GM18907 (cell line): ENCODE data around the gene DMBX1.
A peak's percentile ranks its signal among the peaks of the same experiment; 100 is the strongest.

Source experiments
- ATAC-seq: cut with Tn5 transposase; IDR thresholded peaks from one replicate; pipeline ENCODE4 v1.9.1; 2021; ENCODE audit warnings: mild to moderate bottlenecking, moderate library complexity; ENCODE audit not compliant: unreplicated experiment

Gene DMBX1

GRCh38 chr1:46489638-46490405, at the start of gene DMBX1:
TSS of gene DMBX1 (plus strand) at chr1:46489836. CDS start at chr1:46507011, 17,175 bp downstream.
- ATAC-seq, result no peak

DNA sequence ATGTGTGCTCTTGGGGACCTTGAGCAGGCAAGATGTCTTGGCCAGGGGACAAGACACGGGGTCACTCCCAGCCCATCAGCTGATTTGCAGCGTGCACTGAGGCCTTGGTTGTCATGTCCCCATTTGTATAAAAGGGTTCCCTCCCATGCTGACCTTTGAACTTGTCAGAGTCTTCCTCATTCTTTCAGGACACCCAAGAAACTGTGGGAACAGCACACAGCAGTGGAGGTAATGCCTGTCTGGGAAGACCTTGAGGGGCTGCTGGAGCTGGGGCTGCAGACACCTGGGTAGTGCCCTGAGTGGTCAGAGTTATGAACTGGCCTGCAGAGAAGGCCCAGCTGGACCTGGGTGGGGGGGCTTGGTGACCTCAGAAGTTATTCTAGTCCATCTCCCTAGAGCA, 49.2 kb upstream of the DMBX1 start:
- no peak for ATAC-seq

- peak; percentile 73 for ATAC-seq
These were observed 47.1 kb upstream of the DMBX1 start for GRCh38 chr1:46442317-46443161.

DNA sequence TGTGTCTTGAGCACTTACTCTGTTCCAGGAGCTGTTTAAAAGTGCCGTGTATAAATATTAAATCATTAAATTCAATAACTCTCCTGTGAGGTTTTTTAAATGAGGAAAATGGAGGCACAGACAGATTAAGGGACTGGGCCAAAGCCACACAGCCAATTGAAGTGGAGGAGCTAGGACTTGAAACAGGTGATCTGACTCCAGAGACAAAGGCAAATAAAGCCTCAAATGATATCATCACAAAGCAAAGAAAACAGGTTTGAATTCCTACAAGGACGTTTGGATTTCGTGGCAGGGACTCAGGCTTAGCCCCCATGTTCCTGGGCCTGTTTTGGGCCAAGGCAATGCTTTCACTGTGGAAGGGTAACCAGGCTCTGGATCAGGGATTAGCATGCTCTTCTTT, 45.2 kb upstream of the DMBX1 start:
- ATAC-seq, result no peak

DNA sequence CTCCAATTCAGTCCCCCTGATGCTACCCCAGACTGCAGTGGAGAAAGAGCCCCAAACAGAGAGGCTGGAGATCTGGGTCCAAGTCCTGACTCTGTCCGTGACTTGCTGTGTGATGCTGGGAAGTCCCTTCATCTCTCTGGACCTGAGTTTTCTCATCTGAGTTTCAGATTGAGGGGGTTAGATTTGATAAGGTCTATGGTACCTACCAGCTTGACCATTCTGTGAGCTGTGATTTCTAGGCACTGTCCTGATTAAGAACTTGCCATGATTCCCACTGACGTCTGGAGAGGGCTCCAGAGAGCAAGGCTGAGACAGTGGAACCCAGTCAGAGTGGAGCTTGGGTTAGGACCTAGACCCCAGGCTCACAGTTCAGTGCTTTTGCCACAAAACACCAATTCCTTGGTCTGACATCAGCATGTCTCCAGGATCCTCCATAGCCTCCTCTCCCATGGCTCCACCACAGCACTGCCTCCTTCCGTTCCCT, 43.8 kb upstream of the DMBX1 start:
- ATAC-seq, result no peak

- peak; percentile 38 for ATAC-seq
These were observed 42.8 kb upstream of the DMBX1 start for GRCh38 chr1:46446646-46447498.

- ATAC-seq, result no peak
These were observed 42.0 kb upstream of the DMBX1 start for GRCh38 chr1:46447499-46448108.

- no peak for ATAC-seq
These were observed 41.3 kb upstream of the DMBX1 start for GRCh38 chr1:46448109-46448911.

GRCh38 chr1:46449223-46450159, 40.1 kb upstream of the DMBX1 start:
- ATAC-seq, result no peak

GRCh38 chr1:46450160-46450517, 39.5 kb upstream of the DMBX1 start:
- ATAC-seq, result no peak

DNA sequence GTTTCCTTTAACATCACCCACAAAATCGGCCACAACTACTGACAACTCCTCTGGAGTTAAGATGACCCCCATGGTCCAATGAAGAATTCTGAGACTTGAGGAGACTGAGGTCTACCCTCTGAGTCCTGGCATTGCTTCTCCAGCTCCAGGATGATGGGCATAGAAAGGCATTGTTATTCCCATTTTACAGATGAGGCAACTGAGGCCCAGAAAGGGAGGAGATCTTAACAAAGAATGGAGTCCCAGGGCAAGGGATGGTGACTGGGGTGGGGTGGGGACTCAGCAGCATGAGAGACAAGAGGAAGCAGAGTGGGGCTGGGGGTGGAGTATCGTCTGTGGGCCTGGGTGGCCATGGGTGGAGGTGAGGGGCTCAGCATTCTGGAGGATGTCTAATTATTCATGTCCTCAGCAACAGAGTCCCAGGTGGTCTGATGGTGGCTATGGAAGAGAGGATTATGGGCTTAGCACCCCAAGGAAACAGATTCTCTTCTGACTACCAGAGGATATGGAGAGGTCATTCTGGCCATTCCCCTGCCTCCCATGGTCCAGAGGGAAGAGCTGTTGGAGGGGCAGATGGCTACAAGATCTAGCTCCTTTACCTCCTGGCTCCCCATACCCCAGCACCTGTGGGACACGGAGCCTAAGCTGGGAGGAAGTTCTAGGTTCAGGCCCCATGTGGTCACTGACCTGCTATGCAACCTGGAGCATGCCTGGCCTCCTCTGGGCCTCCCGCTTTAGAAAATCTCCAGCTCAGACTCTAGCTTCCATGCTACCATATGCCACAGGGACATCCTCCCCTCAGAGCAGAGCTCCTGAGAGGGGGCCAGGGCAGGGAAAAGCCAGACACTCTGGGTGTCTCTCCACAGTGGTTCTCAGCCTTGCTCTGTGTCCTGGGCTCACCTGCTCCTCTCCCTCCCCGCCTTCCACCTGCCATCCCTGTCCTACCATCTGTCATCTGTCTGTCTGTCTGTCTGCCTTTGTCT, 37.4 kb upstream of the DMBX1 start:
- ATAC-seq, result no peak

GRCh38 chr1:46452931-46453325, 36.7 kb upstream of the DMBX1 start:
- ATAC-seq, result no peak

GRCh38 chr1:46453449-46453848, 36.2 kb upstream of the DMBX1 start:
- no peak for ATAC-seq

DNA sequence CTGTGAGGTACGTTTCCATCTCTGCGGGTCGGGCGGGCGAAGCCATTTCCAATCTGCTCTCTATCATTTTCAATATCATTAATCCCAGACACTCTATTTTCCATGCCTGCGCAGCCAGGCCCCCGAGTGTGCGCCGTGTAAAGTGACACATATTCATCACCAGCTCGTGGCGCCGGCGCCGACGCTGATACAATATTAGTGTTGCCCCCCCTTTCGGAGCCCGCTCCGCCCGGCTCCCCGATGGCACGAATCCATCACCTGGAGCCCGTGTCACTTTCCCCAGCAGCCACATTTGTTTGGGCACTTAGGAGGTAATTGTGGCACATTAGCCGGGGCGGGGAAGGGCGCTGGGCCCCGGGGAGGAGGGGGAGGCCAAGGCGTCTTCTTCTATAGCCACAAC, 33.7 kb upstream of the DMBX1 start:
- ATAC-seq, result no peak

- no peak for ATAC-seq
These were observed 33.1 kb upstream of the DMBX1 start for GRCh38 chr1:46456411-46456963.

GRCh38 chr1:46457178-46457577, 32.5 kb upstream of the DMBX1 start:
- ATAC-seq, result no peak

DNA sequence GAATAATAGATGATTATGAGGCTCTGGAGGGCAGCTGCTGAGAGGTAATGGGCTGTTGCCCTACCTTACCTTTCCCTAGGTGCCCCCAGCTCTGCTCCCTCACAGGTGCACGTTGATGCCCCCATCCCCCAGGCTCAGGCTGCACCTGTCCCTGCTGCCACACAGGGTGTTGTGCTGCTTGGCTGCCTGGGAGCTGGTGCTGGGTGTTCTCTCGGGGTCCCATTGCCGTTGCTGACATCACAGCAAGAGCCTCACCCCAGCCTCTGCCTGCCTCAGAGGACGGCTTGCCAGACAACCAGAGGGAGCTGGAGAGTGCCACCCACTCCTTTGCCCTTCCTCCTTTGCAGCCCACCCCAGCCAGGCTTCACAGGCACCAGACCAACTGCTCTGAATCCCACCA, 31.4 kb upstream of the DMBX1 start:
- no peak for ATAC-seq
